IMR-90 (cell line): ENCODE results near the gene ARSA. TPM values are rescaled to one million over a fixed set of nuclear protein-coding genes. Genes with fewer than 3 reads are reported as not detected.
"Not testable (repeated sequence)": the region's sequence is repeated elsewhere in the genome, so short reads cannot be mapped to it uniquely, and the experiment has no call there.

Experiments
- ATAC-seq: fragments of 200-7000 bp; cut with Tn5 transposase; 2 replicates; pipeline ENCODE4 v1.9.1; 2020; ENCODE audit warnings: low read depth, mild to moderate bottlenecking, moderate library complexity
- BruUV-seq: library from RNA; stranded (reverse); fragments of 400-500 nt; replicated peaks from 2 replicates; lab custom pipeline; 2021; lab: Mats Ljungman, UMichigan
- CTCF ChIA-PET: fragments of 300-600 bp; formaldehyde crosslinking; extraction: SDS; loops from one replicate; lab custom pipeline; 2021; ENCODE audit warnings: antibody characterized with exemption; lab: Yijun Ruan, JAX
- POLR2A ChIA-PET: fragments of 300-600 bp; sonication (Branson Sonifier 250); formaldehyde crosslinking; loops from one replicate; lab custom pipeline; 2022; ENCODE audit warnings: antibody characterized with exemption; ENCODE audit not compliant: unreplicated experiment; lab: Charles Lee
- DNase-seq: peaks from one replicate; pipeline ENCODE4 v3.0.0; 2013
- H2AFZ ChIP-seq: replicated peaks from 2 replicates; pipeline ENCODE3; 2013; ENCODE audit warnings: low read length, mild to moderate bottlenecking; ENCODE audit not compliant: poor library complexity
- H2AK5ac ChIP-seq: 2 replicates; pipeline ENCODE4 v1.6.1; 2013; ENCODE audit warnings: low read depth, low read length, inconsistent platforms
- H2AK9ac ChIP-seq: replicated peaks from 2 replicates; pipeline ENCODE3; 2013; ENCODE audit warnings: mild to moderate bottlenecking, low read depth, low read length, moderate library complexity; ENCODE audit not compliant: poor library complexity
- H2BK120ac ChIP-seq: 2 replicates; pipeline ENCODE4 v1.6.1; 2013; ENCODE audit warnings: low read depth, low read length, inconsistent platforms
- H2BK15ac ChIP-seq: 3 replicates; pipeline ENCODE4 v1.6.1; 2013; ENCODE audit warnings: low read depth, low read length, inconsistent platforms
- H2BK20ac ChIP-seq: 2 replicates; pipeline ENCODE4 v1.6.1; 2013; ENCODE audit warnings: low read depth, mild to moderate bottlenecking, inconsistent platforms, low read length, moderate library complexity
- H2BK5ac ChIP-seq: 2 replicates; pipeline ENCODE4 v1.6.1; 2013; ENCODE audit warnings: mild to moderate bottlenecking, low read depth, low read length, inconsistent platforms; ENCODE audit not compliant: poor library complexity, severe bottlenecking
- H3K14ac ChIP-seq: replicated peaks from 2 replicates; pipeline ENCODE4 v1.6.1; 2013; ENCODE audit warnings: low read depth, low read length, inconsistent platforms
- H3K18ac ChIP-seq: 2 replicates; pipeline ENCODE4 v1.6.1; 2013; ENCODE audit warnings: low read depth, low read length, control low read depth
- H3K23ac ChIP-seq: 2 replicates; pipeline ENCODE4 v1.6.1; 2013; ENCODE audit warnings: low read depth, low read length, inconsistent platforms
- H3K27ac ChIP-seq: 2 replicates; pipeline ENCODE4 v1.5.1; 2013; ENCODE audit warnings: mild to moderate bottlenecking, control low read depth, low read length; ENCODE audit not compliant: insufficient read depth
- H3K27me3 ChIP-seq: 2 replicates; pipeline ENCODE4 v1.6.1; 2013; ENCODE audit warnings: low read length; ENCODE audit not compliant: control insufficient read depth, insufficient read depth
- H3K36me3 ChIP-seq: 2 replicates; pipeline ENCODE4 v1.6.1; 2013; ENCODE audit warnings: low read length, mixed read lengths; ENCODE audit not compliant: control insufficient read depth, insufficient read depth
- H3K4ac ChIP-seq: 2 replicates; pipeline ENCODE4 v1.6.1; 2013; ENCODE audit warnings: low read depth, low read length, inconsistent platforms
- H3K4me1 ChIP-seq: 2 replicates; pipeline ENCODE4 v1.6.1; 2013; ENCODE audit warnings: low read length, mixed read lengths; ENCODE audit not compliant: control insufficient read depth, insufficient read depth
- H3K4me2 ChIP-seq: 2 replicates; pipeline ENCODE4 v1.6.1; 2013; ENCODE audit warnings: low read depth, mild to moderate bottlenecking, control low read depth, low read length, moderate library complexity
- H3K4me3 ChIP-seq: 2 replicates; pipeline ENCODE4 v1.5.1; 2013; ENCODE audit warnings: low read depth, mild to moderate bottlenecking, control low read depth, low read length, moderate library complexity; ENCODE audit not compliant: insufficient read depth
- H3K56ac ChIP-seq: 2 replicates; pipeline ENCODE4 v1.6.1; 2013; ENCODE audit warnings: low read length, inconsistent platforms; ENCODE audit not compliant: insufficient read depth; ENCODE audit errors: extremely low read depth
- H3K79me1 ChIP-seq, 2 experiments: 2 replicates each; pipeline ENCODE4 v1.6.1; 2013; ENCODE audit warnings: low read length in 2 of 2, inconsistent platforms in 1 of 2, low read depth in 1 of 2
- H3K9ac ChIP-seq: 2 replicates; pipeline ENCODE4 v1.6.1; 2013; ENCODE audit warnings: low read depth, low read length, control low read depth
- H3K9me1 ChIP-seq: 2 replicates; pipeline ENCODE4 v1.6.1; 2013; ENCODE audit warnings: low read length, inconsistent platforms; ENCODE audit not compliant: insufficient read depth
- H3K9me3 ChIP-seq: 2 replicates; pipeline ENCODE4 v1.6.1; 2013; ENCODE audit warnings: low read length; ENCODE audit not compliant: control insufficient read depth, insufficient read depth
- H4K20me1 ChIP-seq: 2 replicates; pipeline ENCODE4 v1.6.1; 2013; ENCODE audit warnings: low read length, inconsistent platforms; ENCODE audit not compliant: insufficient read depth
- H4K5ac ChIP-seq: 2 replicates; pipeline ENCODE4 v1.6.1; 2013; ENCODE audit warnings: mild to moderate bottlenecking, low read depth, low read length, control low read depth
- H4K8ac ChIP-seq, 2 experiments: 2 replicates each; pipeline ENCODE4 v1.6.1; 2013; ENCODE audit warnings: low read depth in 2 of 2, low read length in 2 of 2, control low read depth in 1 of 2, inconsistent platforms in 1 of 2
- H4K91ac ChIP-seq: 2 replicates; pipeline ENCODE4 v1.6.1; 2013; ENCODE audit warnings: low read depth, low read length, inconsistent platforms; ENCODE audit not compliant: insufficient read depth
- RAD21 ChIP-seq: IDR thresholded peaks from 2 replicates; pipeline ENCODE4 v1.6.1; 2012; ENCODE audit warnings: low read length, improper control_type of control experiment
- WGBS, 2 experiments: methylation state at CpG; one replicate each; pipeline versions ENCODE4 v1.1.5 to v1.1.7; 2013; ENCODE audit warnings: missing lambda C conversion rate in 2 of 2; ENCODE audit not compliant: insufficient read length in 1 of 2; ENCODE audit errors: extremely low coverage in 2 of 2; 5-methylcytosine and 5-hydroxymethylcytosine counted together
- dilution Hi-C: fragments of 300-500 bp; cut with HindIII; formaldehyde crosslinking; loops from one replicate; pipeline ENCODE4 v1.14.3; 2018; ENCODE audit warnings: low sequenced_read_pairs; ENCODE audit not compliant: unreplicated experiment
- in situ Hi-C: fragments of 300-500 bp; cut with MboI; formaldehyde crosslinking; loops from 3 replicates; pipeline ENCODE4 v1.14.3; 2019; ENCODE audit warnings: low sequenced_read_pairs, inconsistent platforms, mixed read lengths
- intact Hi-C: fragments of 100-400 bp; cut with micrococcal nuclease; formaldehyde crosslinking; loops from 2 replicates; pipeline ENCODE4 v1.10.0; 2022
- polyA plus RNA-seq, 3 experiments: library from polyadenylated mRNA; depleted of rRNA; stranded (reverse); fragments of >200 nt; gene quantifications; 2 replicates each; pipeline ENCODE4 v1.2.3, GENCODE V29; 2012; ENCODE audit warnings: low replicate concordance in 1 of 3
- total RNA-seq: library from RNA; depleted of rRNA; stranded (reverse); fragments of >200 nt; gene quantifications from 2 replicates; pipeline ENCODE4 v1.2.3, GENCODE V29; 2012

Gene ARSA
- total and polyA plus RNA-seq, 2 of the 4 experiments (the other 2 are of a cell fraction) = 3.4 to 24.2 TPM

GRCh38 chr22:50608996-50609395 is 19.0 kb downstream of the ARSA start:
- Histone ChIP-seq H2AFZ (no peak overlapping the region), H4K20me1 (no peaks in the 10 kb centered on the region; the same call in 1 of the 2 replicates), H3K9ac (no peak overlapping the region), H4K5ac (no peak overlapping the region), H3K4me1 (no peaks in the 10 kb centered on the region), H3K4ac (no peak overlapping the region), H3K27me3 (peaks cover 71% of the 10 kb centered on the region), H3K14ac (no peak overlapping the region), H2BK5ac (no peak overlapping the region), H3K27ac (no peak overlapping the region), H2AK9ac (no peak overlapping the region), H3K79me1 (no peaks in the 10 kb centered on the region), H4K8ac (no peak overlapping the region), H3K23ac (no peak overlapping the region; the same call in 1 of the 2 replicates), H4K91ac (no peak overlapping the region), H3K4me3 (no peak overlapping the region), H3K36me3 (no peaks in the 10 kb centered on the region), H3K9me3 (no peaks in the 10 kb centered on the region), H2AK5ac (no peak overlapping the region), H3K9me1 (no peaks in the 10 kb centered on the region), H2BK20ac (no peak overlapping the region), H3K18ac (no peak overlapping the region), H2BK120ac (no peak overlapping the region), H3K4me2 (no peak overlapping the region), H2BK15ac (no peak overlapping the region), H3K56ac (no peak overlapping the region)
- DNase-seq (no peak), ATAC-seq (no peak)
- dilution Hi-C loops = no loop called here
- ChIA-PET CTCF (no interaction called here), POLR2A (no interaction called here)
- intact Hi-C loops = no loop called here
- no CpG with 5 or more reads among the region's 10 CpGs for WGBS, 2 experiments
- in situ Hi-C loops = no loop called here
- no peak for TF ChIP-seq RAD21
- BruUV-seq = no TSS peak

GRCh38 chr22:50608058-50608840 is 19.7 kb downstream of the ARSA start:
- dilution Hi-C loops = not testable (repeated sequence)

More at GRCh38 chr22:50608058-50608840, 19.7 kb downstream of the ARSA start:
- H4K20me1 ChIP-seq, H4K8ac ChIP-seq, H3K27ac ChIP-seq, BruUV-seq, H3K4me1 ChIP-seq, H2BK5ac ChIP-seq, H2AK5ac ChIP-seq, ATAC-seq, H3K4ac ChIP-seq, H3K18ac ChIP-seq, H3K36me3 ChIP-seq, DNase-seq, H3K56ac ChIP-seq, H4K5ac ChIP-seq, H2BK15ac ChIP-seq, H3K14ac ChIP-seq, H2AK9ac ChIP-seq, H3K23ac ChIP-seq, H3K9ac ChIP-seq, H3K4me2 ChIP-seq, H2AFZ ChIP-seq, H2BK120ac ChIP-seq, H4K91ac ChIP-seq, H3K79me1 ChIP-seq, H3K4me3 ChIP-seq, in situ Hi-C loops, H3K9me1 ChIP-seq, POLR2A ChIA-PET, H3K9me3 ChIP-seq, H2BK20ac ChIP-seq, intact Hi-C loops, CTCF ChIA-PET: not testable (repeated sequence)
- H3K27me3 ChIP-seq = peaks cover 77% of the 10 kb centered on the region
- WGBS, 2 experiments = 64% methylated on average over 9 of the region's 39 CpGs; no CpG with 5 or more reads in 1 of the 2 experiments
